Stimulated activated memory B cell treated with anti-CD40 and anti-IgM and Interleukin-4, amounts not matched to agents 10 μg/mL and 1 μg/mL and 100 μg/mL, for 72 hours (primary cell): ENCODE results near the gene SLC25A5.
"Not testable (repeated sequence)": the region's sequence is repeated elsewhere in the genome, so short reads cannot be mapped to it uniquely, and the experiment has no call there.

Experiments
- ATAC-seq: fragments of 150-1000 bp; cut with Tn5 transposase; 2 replicates; pipeline ENCODE4 v1.10.0; 2021
- H3K27ac Mint-ChIP-seq: one replicate; pipeline ENCODE4 v1.8.0; 2022; ENCODE audit warnings: mild to moderate bottlenecking, mixed read lengths
- H3K27me3 Mint-ChIP-seq: one replicate; pipeline ENCODE4 v1.8.0; 2022; ENCODE audit warnings: mixed read lengths
- H3K36me3 Mint-ChIP-seq: one replicate; pipeline ENCODE4 v1.8.0; 2022; ENCODE audit warnings: mixed read lengths
- H3K4me1 Mint-ChIP-seq: one replicate; pipeline ENCODE4 v1.8.0; 2022; ENCODE audit warnings: mixed read lengths
- H3K4me3 Mint-ChIP-seq: one replicate; pipeline ENCODE4 v1.8.0; 2022; ENCODE audit warnings: mild to moderate bottlenecking, moderate library complexity, mixed read lengths
- H3K9me3 Mint-ChIP-seq: one replicate; pipeline ENCODE4 v1.8.0; 2022; ENCODE audit warnings: mixed read lengths

SLC25A5 gene

DNA sequence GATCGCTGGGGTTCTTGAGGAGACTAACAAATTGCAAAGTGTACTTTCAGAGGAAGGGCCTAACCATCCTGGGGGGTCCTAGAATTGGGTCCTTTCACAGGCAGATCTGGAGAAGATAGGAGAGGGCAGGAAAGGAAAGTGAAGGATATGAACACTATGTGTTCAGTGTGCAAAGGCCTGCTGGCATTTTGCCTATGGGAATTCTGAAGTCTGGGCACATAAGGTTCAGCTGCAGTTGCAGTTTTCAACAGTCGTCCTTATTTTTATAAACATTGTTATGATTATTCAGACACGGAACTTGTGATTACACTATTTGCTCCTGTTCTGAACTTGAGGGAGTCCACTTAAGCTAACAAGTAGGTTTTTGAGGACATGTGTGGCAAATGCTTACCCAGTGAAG, 1.3 kb upstream of the SLC25A5 start:
- Mint-ChIP-seq H3K36me3 (peaks cover 5% of the 10 kb centered on the region), H3K4me3 (no peak overlapping the region), H3K27ac (no peak overlapping the region), H3K4me1 (peaks cover 15% of the 10 kb centered on the region), H3K9me3 (no peaks in the 10 kb centered on the region), H3K27me3 (no peaks in the 10 kb centered on the region)
- no peak for ATAC-seq

GRCh38 chrX:119467433-119467832, 811 bp upstream of the SLC25A5 start:
- Mint-ChIP-seq H3K9me3 (no peaks in the 10 kb centered on the region), H3K4me1 (peaks cover 15% of the 10 kb centered on the region), H3K36me3 (peaks cover 5% of the 10 kb centered on the region), H3K27me3 (no peaks in the 10 kb centered on the region), H3K4me3 (no peak overlapping the region), H3K27ac (peak overlapping the region; percentile 94)
- ATAC-seq, result no peak

- H3K27me3 Mint-ChIP-seq, result no peaks in the 10 kb centered on the region
- peaks cover 15% of the 10 kb centered on the region for H3K4me1 Mint-ChIP-seq
- H3K36me3 Mint-ChIP-seq, result peaks cover 5% of the 10 kb centered on the region
- H3K9me3 Mint-ChIP-seq, result no peaks in the 10 kb centered on the region
- peak; percentile 90 for ATAC-seq
- H3K27ac Mint-ChIP-seq, result peak overlapping the region; percentile 94
- H3K4me3 Mint-ChIP-seq, result peak overlapping the region; percentile 93
Observed at GRCh38 chrX:119468551-119469312, 488 bp downstream of the SLC25A5 start.

DNA sequence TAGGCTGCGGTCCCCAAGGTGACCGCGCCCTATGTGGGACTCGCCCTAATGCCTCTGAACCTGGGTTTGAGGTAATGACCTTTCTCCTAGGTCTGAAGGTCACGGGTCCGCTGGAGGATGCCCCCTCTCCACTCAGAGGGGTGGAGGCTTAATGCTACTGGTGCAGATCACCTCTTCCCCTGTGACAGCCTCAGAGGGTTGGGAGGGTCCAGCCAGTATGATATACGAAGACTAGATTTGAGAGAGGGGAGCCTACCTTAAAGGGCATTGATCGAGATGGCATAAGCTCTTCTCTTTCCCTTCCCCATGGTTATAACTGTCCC, 1.0 kb downstream of the SLC25A5 start:
- Mint-ChIP-seq H3K27ac (peak overlapping the region; percentile 94), H3K27me3 (no peaks in the 10 kb centered on the region), H3K9me3 (no peaks in the 10 kb centered on the region), H3K4me3 (peak overlapping the region; percentile 93), H3K4me1 (peaks cover 15% of the 10 kb centered on the region), H3K36me3 (peaks cover 5% of the 10 kb centered on the region)
- no peak for ATAC-seq

DNA sequence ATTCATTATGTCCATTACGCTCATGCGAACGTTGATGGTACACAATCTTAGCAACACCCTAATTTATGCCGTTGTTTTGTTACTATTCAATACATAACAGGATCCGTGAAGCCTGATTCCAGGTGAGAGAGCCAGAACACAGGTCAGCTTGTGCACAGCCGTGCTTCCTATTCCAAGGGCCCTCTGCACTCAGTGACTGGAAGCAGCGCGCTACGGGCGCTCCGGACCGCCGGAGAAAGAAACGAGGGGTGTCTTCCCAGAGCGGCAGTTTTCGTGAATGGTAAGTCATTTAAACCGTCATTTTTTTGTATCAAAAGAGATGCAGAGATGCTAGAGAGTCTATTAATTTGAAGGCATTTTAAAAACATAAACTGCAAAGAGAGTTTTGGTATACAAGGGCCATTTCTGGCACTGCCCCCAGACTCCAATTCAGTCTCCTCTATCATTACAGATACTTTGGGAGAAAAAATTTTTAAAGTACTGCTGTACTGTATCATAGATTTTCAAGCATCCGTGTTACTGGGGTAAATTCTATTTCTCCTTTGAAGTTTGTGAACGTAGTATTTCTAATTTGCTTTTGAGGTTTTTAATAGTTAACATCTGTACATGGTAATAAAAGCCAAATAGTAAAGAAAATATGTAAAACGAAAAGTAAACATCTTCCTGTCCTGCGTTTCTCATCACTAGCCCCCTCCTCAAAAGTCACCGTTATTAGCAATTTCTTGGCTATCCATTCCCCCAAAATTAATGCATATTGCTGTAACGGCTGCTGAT, 6.6 kb downstream of the SLC25A5 start:
- Mint-ChIP-seq H3K4me1 (peaks cover under 1% of the 10 kb centered on the region), H3K36me3 (no peaks in the 10 kb centered on the region), H3K4me3 (no peak overlapping the region), H3K9me3 (no peaks in the 10 kb centered on the region), H3K27me3 (no peaks in the 10 kb centered on the region), H3K27ac (no peak overlapping the region)
- no peak for ATAC-seq

- no peak overlapping the region for H3K4me3 Mint-ChIP-seq
- no peaks in the 10 kb centered on the region for H3K9me3 Mint-ChIP-seq
- no peaks in the 10 kb centered on the region for H3K4me1 Mint-ChIP-seq
- H3K27me3 Mint-ChIP-seq, result no peaks in the 10 kb centered on the region
- H3K36me3 Mint-ChIP-seq, result no peaks in the 10 kb centered on the region
- no peak overlapping the region for H3K27ac Mint-ChIP-seq
- ATAC-seq, result no peak
Observed at GRCh38 chrX:119475389-119476101, 7.3 kb downstream of the SLC25A5 start.

DNA sequence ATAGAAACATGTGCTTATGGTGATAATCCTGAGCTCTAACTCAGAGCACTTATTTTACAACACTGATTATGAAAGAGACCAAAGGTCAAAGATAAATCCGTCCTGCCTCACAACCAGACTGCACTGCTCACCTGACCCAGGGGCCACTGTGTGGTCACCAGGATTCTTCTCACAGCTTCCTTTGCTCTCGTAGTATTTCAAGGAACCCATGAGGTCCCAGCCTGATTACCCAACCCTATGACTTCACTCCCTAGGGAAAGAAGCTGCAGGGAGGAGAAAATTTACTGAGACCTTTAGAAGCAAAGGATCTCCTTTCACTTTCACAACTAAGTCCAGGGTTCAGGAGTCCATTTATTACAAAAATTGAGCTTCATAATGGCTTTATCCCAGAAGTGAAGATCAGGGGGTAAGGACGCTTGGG, 9.6 kb downstream of the SLC25A5 start:
- H3K27me3 Mint-ChIP-seq, result no peaks in the 10 kb centered on the region
- H3K4me3 Mint-ChIP-seq, result no peak overlapping the region
- H3K27ac Mint-ChIP-seq, result no peak overlapping the region
- no peaks in the 10 kb centered on the region for H3K36me3 Mint-ChIP-seq
- no peak for ATAC-seq
- H3K4me1 Mint-ChIP-seq, result peaks cover 5% of the 10 kb centered on the region
- no peaks in the 10 kb centered on the region for H3K9me3 Mint-ChIP-seq

- no peaks in the 10 kb centered on the region for H3K27me3 Mint-ChIP-seq
Observed at GRCh38 chrX:119478504-119478903, 10.3 kb downstream of the SLC25A5 start.

DNA sequence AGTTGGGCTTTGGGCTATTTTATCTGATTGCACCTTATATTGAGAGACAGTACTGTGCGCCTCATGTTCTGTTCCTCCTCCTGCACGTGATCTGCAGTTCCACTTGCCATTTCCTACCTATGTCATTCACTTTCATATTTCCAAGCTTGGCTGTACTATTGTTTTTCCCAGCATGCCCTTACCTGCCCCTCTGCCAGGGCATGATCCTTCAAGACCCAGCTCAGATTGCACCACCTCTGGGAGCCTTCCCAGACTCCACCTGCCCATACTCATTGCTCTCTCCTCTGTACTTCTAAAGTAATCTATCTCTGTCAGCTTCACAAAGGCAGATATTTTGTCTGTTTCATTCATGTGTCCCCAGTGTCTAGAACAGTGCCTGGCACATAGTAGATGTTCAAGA, 11.6 kb downstream of the SLC25A5 start:
- Mint-ChIP-seq H3K36me3 (no peaks in the 10 kb centered on the region), H3K27ac (no peak overlapping the region), H3K27me3 (no peaks in the 10 kb centered on the region), H3K9me3 (no peaks in the 10 kb centered on the region), H3K4me1 (peaks cover 8% of the 10 kb centered on the region), H3K4me3 (no peak overlapping the region)
- no peak for ATAC-seq

More at GRCh38 chrX:119478504-119478903, 10.3 kb downstream of the SLC25A5 start:
- Mint-ChIP-seq H3K36me3 (no peaks in the 10 kb centered on the region), H3K4me3 (no peak overlapping the region), H3K4me1 (peaks cover 8% of the 10 kb centered on the region), H3K9me3 (no peaks in the 10 kb centered on the region), H3K27ac (no peak overlapping the region)
- ATAC-seq, result no peak

GRCh38 chrX:119481323-119481801, 13.1 kb downstream of the SLC25A5 start:
- no peak for ATAC-seq
- Mint-ChIP-seq H3K27me3 (no peaks in the 10 kb centered on the region), H3K9me3 (no peaks in the 10 kb centered on the region), H3K27ac (no peak overlapping the region), H3K4me3 (no peak overlapping the region), H3K4me1 (peaks cover 8% of the 10 kb centered on the region), H3K36me3 (no peaks in the 10 kb centered on the region)

- Mint-ChIP-seq H3K36me3 (no peaks in the 10 kb centered on the region), H3K27ac (peak overlapping the region; percentile 76), H3K4me1 (peaks cover 8% of the 10 kb centered on the region), H3K9me3 (no peaks in the 10 kb centered on the region), H3K27me3 (no peaks in the 10 kb centered on the region), H3K4me3 (peak overlapping the region; percentile 90)
- no peak for ATAC-seq
Observed at GRCh38 chrX:119482041-119482440, 13.8 kb downstream of the SLC25A5 start.

DNA sequence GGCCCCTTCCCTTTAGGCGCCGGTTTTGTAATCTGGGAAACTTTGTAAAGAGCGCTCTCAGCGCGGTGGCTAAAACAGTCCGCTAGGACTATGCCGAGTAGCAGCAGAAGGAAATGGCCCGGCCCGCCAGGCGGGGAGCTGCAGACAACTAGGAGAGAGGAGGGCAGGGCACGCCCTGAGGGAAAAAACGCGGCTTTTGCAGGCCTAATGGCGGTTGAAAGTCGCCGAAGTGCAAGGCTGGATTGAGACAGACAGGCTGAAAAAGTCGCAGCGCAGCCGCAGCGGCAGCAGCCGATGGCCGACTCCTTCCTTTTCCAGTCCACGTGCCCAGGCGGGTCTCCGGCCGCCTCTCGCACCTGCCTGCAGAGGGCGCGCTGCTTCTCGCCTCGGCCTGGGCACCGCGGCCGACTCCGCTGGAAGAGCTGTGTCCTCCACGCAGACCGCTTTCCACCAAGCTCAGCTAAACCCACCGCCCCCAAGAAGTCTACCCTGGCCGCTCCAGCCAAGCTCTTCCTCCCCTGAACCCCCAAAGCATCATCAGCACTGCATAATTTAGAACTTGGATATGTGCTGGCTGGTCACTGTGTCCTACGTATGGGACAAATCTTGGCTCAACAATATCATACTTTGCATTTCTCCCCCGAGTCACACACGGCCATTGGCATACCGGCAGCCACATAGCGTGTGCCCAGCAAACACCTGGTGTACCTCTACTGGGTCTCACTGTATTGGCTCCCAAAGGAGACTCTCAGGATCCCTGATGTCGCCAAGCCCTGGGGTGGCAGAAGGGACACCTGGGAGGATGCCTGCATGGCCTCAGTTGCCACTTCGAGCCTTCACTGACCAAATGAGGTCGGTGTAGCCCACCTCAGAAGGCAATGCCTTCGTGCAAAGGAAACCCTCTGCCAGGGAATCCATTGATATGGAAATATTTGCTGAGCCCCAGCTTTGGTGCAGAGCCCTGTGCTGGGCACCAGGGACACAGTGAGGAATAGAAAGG, 14.5 kb downstream of the SLC25A5 start:
- peaks cover 8% of the 10 kb centered on the region for H3K4me1 Mint-ChIP-seq
- H3K4me3 Mint-ChIP-seq, result peak overlapping the region; percentile 90
- ATAC-seq, result peak; percentile 86
- no peaks in the 10 kb centered on the region for H3K9me3 Mint-ChIP-seq
- H3K27me3 Mint-ChIP-seq, result no peaks in the 10 kb centered on the region
- no peaks in the 10 kb centered on the region for H3K36me3 Mint-ChIP-seq
- H3K27ac Mint-ChIP-seq, result peak overlapping the region; percentile 76

GRCh38 chrX:119486745-119487144, 18.5 kb downstream of the SLC25A5 start:
- Mint-ChIP-seq H3K4me1 (peaks cover 8% of the 10 kb centered on the region), H3K4me3 (no peak overlapping the region), H3K36me3 (no peaks in the 10 kb centered on the region), H3K27ac (no peak overlapping the region), H3K9me3 (no peaks in the 10 kb centered on the region), H3K27me3 (no peaks in the 10 kb centered on the region)
- ATAC-seq, result no peak

DNA sequence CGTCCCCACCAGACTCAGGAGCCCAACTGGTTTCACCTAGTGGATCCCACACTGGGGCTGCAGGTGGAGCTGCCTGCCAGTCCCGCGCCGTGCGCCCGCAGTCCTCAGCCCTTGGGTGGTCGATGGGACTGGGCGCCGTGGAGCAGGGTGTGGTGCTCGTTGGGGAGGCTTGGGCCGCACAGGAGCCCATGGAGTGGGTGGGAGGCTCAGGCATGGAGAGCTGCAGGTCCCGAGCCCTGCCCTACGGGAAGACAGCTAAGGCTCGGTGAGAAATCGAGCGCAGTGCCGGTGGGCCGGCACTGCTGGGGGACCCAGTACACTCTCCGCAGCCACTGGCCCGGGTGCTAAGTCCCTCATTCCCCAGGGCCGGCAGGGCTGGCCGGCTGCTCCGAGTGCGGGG, 19.5 kb downstream of the SLC25A5 start:
- H3K27ac Mint-ChIP-seq, ATAC-seq, H3K9me3 Mint-ChIP-seq, H3K27me3 Mint-ChIP-seq, H3K36me3 Mint-ChIP-seq, H3K4me1 Mint-ChIP-seq, H3K4me3 Mint-ChIP-seq: not testable (repeated sequence)
